Loucy (cell line): ENCODE measurements around the gene SRGN.

ENCODE experiments used
- H2AFZ ChIP-seq: fragments of 200-600 bp; sonication (generic); 2 replicates; pipeline ENCODE4 v1.6.0; 2016; ENCODE audit warnings: antibody characterized with exemption, mild to moderate bottlenecking, low read length, moderate library complexity
- H3F3A ChIP-seq: fragments of 200-600 bp; 2 replicates; pipeline ENCODE4 v1.6.0; 2016; ENCODE audit warnings: antibody characterized with exemption, low read depth, mild to moderate bottlenecking
- H3K27me3 ChIP-seq: fragments of 200-600 bp; sonication (generic); 2 replicates; pipeline ENCODE4 v1.6.1; 2014; ENCODE audit warnings: low read length, mild to moderate bottlenecking; ENCODE audit not compliant: insufficient read depth, poor library complexity, severe bottlenecking
- H3K36me3 ChIP-seq: fragments of 200-600 bp; sonication (generic); 2 replicates; pipeline ENCODE4 v1.6.1; 2016; ENCODE audit warnings: low read length; ENCODE audit not compliant: insufficient read depth
- H3K4me1 ChIP-seq: fragments of 200-600 bp; sonication (generic); 2 replicates; pipeline ENCODE4 v1.5.1; 2014; ENCODE audit warnings: low read length, mild to moderate bottlenecking; ENCODE audit not compliant: insufficient read depth, poor library complexity, severe bottlenecking
- H3K4me2 ChIP-seq: fragments of 200-600 bp; sonication (generic); 2 replicates; pipeline ENCODE4 v1.6.0; 2014; ENCODE audit warnings: antibody characterized with exemption, low read length, low read depth, mild to moderate bottlenecking; ENCODE audit not compliant: poor library complexity, severe bottlenecking
- H3K4me3 ChIP-seq: fragments of 200-600 bp; sonication (generic); 2 replicates; pipeline ENCODE4 v1.5.1; 2014; ENCODE audit warnings: low read length, mild to moderate bottlenecking, mixed read lengths; ENCODE audit not compliant: poor library complexity, severe bottlenecking
- H3K79me2 ChIP-seq: fragments of 200-600 bp; sonication (generic); 2 replicates; pipeline ENCODE4 v1.6.1; 2014; ENCODE audit warnings: low read length; ENCODE audit not compliant: insufficient read depth
- H3K9ac ChIP-seq: fragments of 200-600 bp; sonication (generic); 2 replicates; pipeline ENCODE4 v1.6.0; 2014; ENCODE audit warnings: mild to moderate bottlenecking, low read depth, low read length, moderate library complexity; ENCODE audit not compliant: poor library complexity, severe bottlenecking
- H3K9me2 ChIP-seq: fragments of 200-600 bp; sonication (generic); replicated peaks from 2 replicates; pipeline ENCODE4 v1.6.1; 2016; ENCODE audit warnings: low read depth, low read length, mixed read lengths
- H3K9me3 ChIP-seq: fragments of 200-600 bp; sonication (generic); 2 replicates; pipeline ENCODE4 v1.6.1; 2014; ENCODE audit warnings: mild to moderate bottlenecking, antibody characterized with exemption, low read length, low read depth; ENCODE audit not compliant: insufficient read depth
- H4K20me1 ChIP-seq: fragments of 200-600 bp; sonication (generic); 2 replicates; pipeline ENCODE4 v1.6.0; 2014; ENCODE audit warnings: antibody characterized with exemption, low read length, mild to moderate bottlenecking; ENCODE audit not compliant: insufficient read depth, poor library complexity, severe bottlenecking
- EZH2phosphoT487 ChIP-seq: fragments of 200-600 bp; IDR thresholded peaks from 2 replicates; pipeline ENCODE4 v1.6.1; 2018; ENCODE audit warnings: antibody characterized with exemption, mild to moderate bottlenecking, moderate library complexity, borderline replicate concordance
- TF ChIP-seq, protein P1 (sequence below): fragments of 200-600 bp; sonication (generic); conservative IDR thresholded peaks from 2 replicates; pipeline ENCODE4 v1.5.1; 2014; ENCODE audit warnings: mild to moderate bottlenecking, antibody characterized with exemption, low read length

The SRGN gene

GRCh38 chr10:69104994-69105790, 17.3 kb downstream of the SRGN start:
- Histone ChIP-seq H3K4me1 (peaks cover 8% of the 10 kb centered on the region), H3K4me3 (no peak overlapping the region), H3K4me2 (no peak overlapping the region), H3K9ac (no peak overlapping the region), H3K27me3 (no peaks in the 10 kb centered on the region), H3K79me2 (no peaks in the 10 kb centered on the region), H2AFZ (no peak overlapping the region), H3K36me3 (peaks cover 18% of the 10 kb centered on the region; the same call in 1 of the 2 replicates), H3F3A (no peaks in the 10 kb centered on the region), H4K20me1 (no peaks in the 10 kb centered on the region), H3K9me3 (no peaks in the 10 kb centered on the region), H3K9me2 (no peaks in the 10 kb centered on the region)
- no peak for TF ChIP-seq EZH2phosphoT487
- TF ChIP-seq, protein P1, sequence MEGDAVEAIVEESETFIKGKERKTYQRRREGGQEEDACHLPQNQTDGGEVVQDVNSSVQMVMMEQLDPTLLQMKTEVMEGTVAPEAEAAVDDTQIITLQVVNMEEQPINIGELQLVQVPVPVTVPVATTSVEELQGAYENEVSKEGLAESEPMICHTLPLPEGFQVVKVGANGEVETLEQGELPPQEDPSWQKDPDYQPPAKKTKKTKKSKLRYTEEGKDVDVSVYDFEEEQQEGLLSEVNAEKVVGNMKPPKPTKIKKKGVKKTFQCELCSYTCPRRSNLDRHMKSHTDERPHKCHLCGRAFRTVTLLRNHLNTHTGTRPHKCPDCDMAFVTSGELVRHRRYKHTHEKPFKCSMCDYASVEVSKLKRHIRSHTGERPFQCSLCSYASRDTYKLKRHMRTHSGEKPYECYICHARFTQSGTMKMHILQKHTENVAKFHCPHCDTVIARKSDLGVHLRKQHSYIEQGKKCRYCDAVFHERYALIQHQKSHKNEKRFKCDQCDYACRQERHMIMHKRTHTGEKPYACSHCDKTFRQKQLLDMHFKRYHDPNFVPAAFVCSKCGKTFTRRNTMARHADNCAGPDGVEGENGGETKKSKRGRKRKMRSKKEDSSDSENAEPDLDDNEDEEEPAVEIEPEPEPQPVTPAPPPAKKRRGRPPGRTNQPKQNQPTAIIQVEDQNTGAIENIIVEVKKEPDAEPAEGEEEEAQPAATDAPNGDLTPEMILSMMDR: no peak

GRCh38 chr10:69107176-69107490, 19.2 kb downstream of the SRGN start:
- Histone ChIP-seq H3K4me2 (no peak overlapping the region), H3K4me3 (no peak overlapping the region), H3K4me1 (peaks cover 5% of the 10 kb centered on the region), H3K36me3 (peaks cover 18% of the 10 kb centered on the region; the same call in 1 of the 2 replicates), H2AFZ (no peak overlapping the region), H4K20me1 (no peaks in the 10 kb centered on the region), H3K9ac (no peak overlapping the region), H3K27me3 (no peaks in the 10 kb centered on the region), H3K9me2 (no peaks in the 10 kb centered on the region), H3F3A (no peaks in the 10 kb centered on the region), H3K9me3 (no peaks in the 10 kb centered on the region), H3K79me2 (no peaks in the 10 kb centered on the region)
- TF ChIP-seq, protein P1: no peak
- no peak for TF ChIP-seq EZH2phosphoT487

DNA sequence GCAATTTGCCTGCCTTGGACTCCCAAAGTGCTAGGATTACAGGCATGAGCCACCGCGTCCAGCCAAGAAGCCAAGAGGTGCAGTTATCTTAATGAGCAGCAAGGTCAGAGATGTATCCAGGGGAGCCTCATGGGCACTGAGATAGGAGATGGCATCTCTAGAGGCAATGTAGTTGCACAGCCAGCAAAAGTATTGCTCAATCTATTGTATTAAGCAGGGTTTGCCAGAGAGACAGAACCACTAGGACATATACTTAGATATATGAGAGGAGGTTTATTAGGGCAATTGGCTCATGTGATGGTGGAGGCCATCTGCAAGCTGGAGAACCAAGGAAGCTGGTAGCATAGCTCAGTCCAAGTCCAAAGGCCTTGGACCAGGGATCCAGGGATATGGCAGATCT, 19.8 kb downstream of the SRGN start:
- Histone ChIP-seq H3K9me3 (no peaks in the 10 kb centered on the region), H3K4me2 (no peak overlapping the region), H3K9me2 (no peaks in the 10 kb centered on the region), H2AFZ (no peak overlapping the region), H3K9ac (no peak overlapping the region), H3K36me3 (peaks cover 18% of the 10 kb centered on the region; the same call in 1 of the 2 replicates), H3K4me3 (no peak overlapping the region), H3K27me3 (no peaks in the 10 kb centered on the region), H3K79me2 (no peaks in the 10 kb centered on the region), H3K4me1 (no peaks in the 10 kb centered on the region), H3F3A (no peaks in the 10 kb centered on the region), H4K20me1 (no peaks in the 10 kb centered on the region)
- TF ChIP-seq EZH2phosphoT487: no peak
- TF ChIP-seq, protein P1: no peak
